Left ventricle myocardium inferior (tissue), 1 donor: ENCODE results near the gene PCYT2. TPM values are rescaled to one million over a fixed set of nuclear protein-coding genes. Genes with fewer than 3 reads are reported as not detected.

Experiments used
- DNase-seq: peaks from one replicate; pipeline ENCODE4 v3.0.0-alpha.2; 2020
- H3K27ac ChIP-seq: fragments of 200-600 bp; replicated peaks from 2 replicates; pipeline ENCODE4 v1.8.0; 2021
- H3K27me3 ChIP-seq: fragments of 200-600 bp; 2 replicates; pipeline ENCODE4 v1.8.0; 2021; ENCODE audit warnings: low read depth
- H3K36me3 ChIP-seq: fragments of 200-600 bp; 2 replicates; pipeline ENCODE4 v1.8.0; 2021
- H3K4me1 ChIP-seq: fragments of 200-600 bp; 2 replicates; pipeline ENCODE4 v1.8.0; 2021
- H3K4me3 ChIP-seq: fragments of 200-600 bp; 2 replicates; pipeline ENCODE4 v1.8.0; 2021; ENCODE audit warnings: mild to moderate bottlenecking, moderate library complexity
- H3K9me3 ChIP-seq: fragments of 200-600 bp; replicated peaks from 2 replicates; pipeline ENCODE4 v1.8.0; 2021
- intact Hi-C: fragments of 100-400 bp; cut with micrococcal nuclease; formaldehyde crosslinking; loops from one replicate; pipeline ENCODE4 v1.11.0; 2022
- total RNA-seq: library from RNA; stranded (reverse); fragmentation: NEBNext Ultra II Directional; extraction: Animal tissue kit (Norgen Biotek cat#: 25700); gene quantifications from one replicate; pipeline ENCODE4 v1.2.1, GENCODE V29; 2021
- TF ChIP-seq, protein P1 (sequence below): fragments of 200-600 bp; IDR thresholded peaks from 2 replicates; pipeline ENCODE4 v1.8.0; 2021; ENCODE audit warnings: antibody characterized with exemption, mild to moderate bottlenecking, borderline replicate concordance
- donor health status: DM: no; HTN: yes; CAD: no; lungs with severe emphysema.

Gene PCYT2
- total RNA-seq, 1 donor from 2014 or later = 48.1 TPM

DNA sequence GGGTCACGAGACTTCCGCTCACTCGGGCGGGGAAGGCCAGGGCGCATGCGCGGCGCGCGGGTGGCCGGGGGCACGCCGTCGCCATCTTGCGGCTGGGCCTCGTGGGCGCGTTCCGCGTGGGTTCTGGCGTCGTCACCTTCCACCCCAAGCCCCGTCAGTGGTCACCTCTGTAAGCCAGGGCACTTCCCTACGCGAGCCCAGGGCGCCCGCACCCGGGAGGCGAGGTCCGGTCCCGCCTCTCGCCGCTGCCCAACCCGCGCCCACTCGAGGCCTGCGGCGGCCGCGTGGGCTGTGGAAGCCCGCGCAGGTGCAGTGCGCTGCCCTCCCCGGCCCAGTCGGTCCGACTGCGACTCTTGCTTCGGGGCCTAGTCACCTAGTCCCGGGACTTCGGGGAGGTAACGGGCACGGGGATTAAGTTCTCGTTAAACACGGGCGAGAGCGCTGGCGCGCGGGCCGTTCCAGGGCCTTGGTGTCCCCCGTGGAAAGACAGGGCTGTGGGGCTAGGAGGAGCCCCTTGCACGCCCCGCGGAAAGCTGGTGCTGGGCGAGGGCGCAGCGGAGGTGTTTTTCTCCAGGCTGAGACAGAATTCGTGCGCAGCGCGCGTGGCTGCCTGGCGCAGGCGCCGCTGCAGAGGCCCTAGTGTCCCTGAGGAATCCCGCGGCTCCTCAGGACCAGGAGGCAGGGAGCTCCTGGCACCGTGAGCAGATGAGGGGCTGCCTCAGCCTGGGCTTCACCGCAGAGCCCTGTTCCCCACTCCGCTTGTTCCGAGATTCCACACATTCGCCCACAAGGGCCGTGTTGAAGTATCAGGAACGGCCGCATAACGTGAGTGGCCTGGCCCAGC lies 39.6 kb downstream of the PCYT2 start:
- Histone ChIP-seq H3K27me3 (no peaks in the 10 kb centered on the region), H3K4me3 (peak overlapping the region; percentile 85), H3K4me1 (peaks cover 61% of the 10 kb centered on the region), H3K27ac (peak overlapping the region; percentile 99), H3K9me3 (no peaks in the 10 kb centered on the region), H3K36me3 (peaks cover 26% of the 10 kb centered on the region)
- TF ChIP-seq, protein P1, sequence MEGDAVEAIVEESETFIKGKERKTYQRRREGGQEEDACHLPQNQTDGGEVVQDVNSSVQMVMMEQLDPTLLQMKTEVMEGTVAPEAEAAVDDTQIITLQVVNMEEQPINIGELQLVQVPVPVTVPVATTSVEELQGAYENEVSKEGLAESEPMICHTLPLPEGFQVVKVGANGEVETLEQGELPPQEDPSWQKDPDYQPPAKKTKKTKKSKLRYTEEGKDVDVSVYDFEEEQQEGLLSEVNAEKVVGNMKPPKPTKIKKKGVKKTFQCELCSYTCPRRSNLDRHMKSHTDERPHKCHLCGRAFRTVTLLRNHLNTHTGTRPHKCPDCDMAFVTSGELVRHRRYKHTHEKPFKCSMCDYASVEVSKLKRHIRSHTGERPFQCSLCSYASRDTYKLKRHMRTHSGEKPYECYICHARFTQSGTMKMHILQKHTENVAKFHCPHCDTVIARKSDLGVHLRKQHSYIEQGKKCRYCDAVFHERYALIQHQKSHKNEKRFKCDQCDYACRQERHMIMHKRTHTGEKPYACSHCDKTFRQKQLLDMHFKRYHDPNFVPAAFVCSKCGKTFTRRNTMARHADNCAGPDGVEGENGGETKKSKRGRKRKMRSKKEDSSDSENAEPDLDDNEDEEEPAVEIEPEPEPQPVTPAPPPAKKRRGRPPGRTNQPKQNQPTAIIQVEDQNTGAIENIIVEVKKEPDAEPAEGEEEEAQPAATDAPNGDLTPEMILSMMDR = peak; percentile 45
- intact Hi-C loops = no loop called here
- DNase-seq = peak; percentile 95

DNA sequence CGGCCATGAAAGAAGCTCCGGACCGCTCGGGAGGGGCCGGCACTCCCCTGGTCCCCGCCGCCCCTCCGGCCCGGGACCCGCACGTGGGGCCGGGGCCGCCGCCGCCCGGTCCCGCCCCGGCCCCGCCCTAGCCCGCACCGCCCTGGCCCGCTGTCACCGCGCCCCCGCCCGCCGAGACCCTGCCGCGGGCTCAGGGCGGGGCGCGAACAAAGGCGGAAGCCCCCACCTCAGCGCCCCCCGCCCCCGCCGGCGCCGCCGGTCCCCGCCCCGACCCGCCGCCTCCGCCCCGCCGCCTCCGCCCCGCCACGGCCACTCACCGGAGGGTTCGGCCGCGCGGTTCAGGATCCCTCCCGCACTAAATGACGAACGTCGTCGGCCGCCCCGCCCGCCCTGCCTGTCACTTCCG lies 40.2 kb downstream of the PCYT2 start, which contains the start of gene ARHGDIA:
ARHGDIA (minus strand) TSS at position 357 of the 406 bp plus-strand sequence. CDS start 1,407 bp downstream, outside the sequence.
- TF ChIP-seq, protein P1 = no peak
- Histone ChIP-seq H3K27ac (peak within 1 kb of the TSS; percentile 99), H3K4me3 (peak within 1 kb of the TSS; percentile 85), H3K36me3 (peaks cover 26% of the 10 kb centered on the region), H3K4me1 (peaks cover 67% of the 10 kb centered on the region), H3K9me3 (no peaks in the 10 kb centered on the region), H3K27me3 (no peaks in the 10 kb centered on the region)
- no peak for DNase-seq
- intact Hi-C loops = no loop called here

DNA sequence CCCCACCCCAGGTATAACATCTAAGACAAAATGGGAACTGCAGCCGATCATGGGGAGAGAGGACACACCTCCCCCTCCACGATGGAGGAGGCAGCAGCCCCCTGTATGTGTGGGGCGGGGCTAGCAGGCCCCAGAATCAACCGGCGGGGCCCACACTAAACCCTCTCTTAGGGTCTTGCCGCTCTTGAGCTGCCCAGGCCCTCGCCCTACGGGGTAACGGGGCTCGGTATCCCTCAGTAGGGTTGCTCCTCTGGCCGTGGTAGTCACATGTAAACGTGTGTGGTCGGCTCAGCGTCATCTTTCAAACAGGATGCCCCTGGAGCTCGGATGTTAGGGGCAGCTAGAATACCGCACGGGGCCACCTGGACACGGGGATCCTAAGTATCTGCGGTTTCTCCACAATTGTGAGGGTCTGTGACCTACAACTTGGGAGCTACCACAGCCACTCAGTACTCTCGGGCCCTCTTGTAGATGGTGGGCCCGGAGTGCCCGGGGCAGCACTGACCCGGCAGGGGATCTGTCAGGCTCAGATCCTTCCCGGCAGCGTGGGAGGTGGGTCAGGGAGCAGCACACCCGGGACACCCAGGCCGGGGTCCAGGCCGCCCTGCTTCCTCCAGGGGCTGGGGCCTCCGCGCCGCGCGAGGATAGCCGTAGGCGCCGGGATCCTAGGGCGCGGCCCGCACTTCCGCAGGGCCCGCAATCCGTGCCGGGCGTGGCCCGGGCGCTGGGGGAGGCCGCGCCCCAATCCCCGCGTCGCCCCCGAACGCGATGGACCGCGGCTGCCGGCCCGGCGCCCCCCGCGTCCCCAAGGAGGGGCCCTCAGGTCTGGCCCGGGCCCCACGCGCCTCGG lies 40.8 kb downstream of the PCYT2 start:
- peaks cover 74% of the 10 kb centered on the region for H3K4me1 ChIP-seq
- peak overlapping the region; percentile 99 for H3K27ac ChIP-seq
- H3K4me3 ChIP-seq = peak overlapping the region; percentile 85
- TF ChIP-seq, protein P1 = no peak
- intact Hi-C loops = no loop called here
- no peaks in the 10 kb centered on the region for H3K27me3 ChIP-seq
- no peak for DNase-seq
- peaks cover 30% of the 10 kb centered on the region for H3K36me3 ChIP-seq
- H3K9me3 ChIP-seq = no peaks in the 10 kb centered on the region

DNA sequence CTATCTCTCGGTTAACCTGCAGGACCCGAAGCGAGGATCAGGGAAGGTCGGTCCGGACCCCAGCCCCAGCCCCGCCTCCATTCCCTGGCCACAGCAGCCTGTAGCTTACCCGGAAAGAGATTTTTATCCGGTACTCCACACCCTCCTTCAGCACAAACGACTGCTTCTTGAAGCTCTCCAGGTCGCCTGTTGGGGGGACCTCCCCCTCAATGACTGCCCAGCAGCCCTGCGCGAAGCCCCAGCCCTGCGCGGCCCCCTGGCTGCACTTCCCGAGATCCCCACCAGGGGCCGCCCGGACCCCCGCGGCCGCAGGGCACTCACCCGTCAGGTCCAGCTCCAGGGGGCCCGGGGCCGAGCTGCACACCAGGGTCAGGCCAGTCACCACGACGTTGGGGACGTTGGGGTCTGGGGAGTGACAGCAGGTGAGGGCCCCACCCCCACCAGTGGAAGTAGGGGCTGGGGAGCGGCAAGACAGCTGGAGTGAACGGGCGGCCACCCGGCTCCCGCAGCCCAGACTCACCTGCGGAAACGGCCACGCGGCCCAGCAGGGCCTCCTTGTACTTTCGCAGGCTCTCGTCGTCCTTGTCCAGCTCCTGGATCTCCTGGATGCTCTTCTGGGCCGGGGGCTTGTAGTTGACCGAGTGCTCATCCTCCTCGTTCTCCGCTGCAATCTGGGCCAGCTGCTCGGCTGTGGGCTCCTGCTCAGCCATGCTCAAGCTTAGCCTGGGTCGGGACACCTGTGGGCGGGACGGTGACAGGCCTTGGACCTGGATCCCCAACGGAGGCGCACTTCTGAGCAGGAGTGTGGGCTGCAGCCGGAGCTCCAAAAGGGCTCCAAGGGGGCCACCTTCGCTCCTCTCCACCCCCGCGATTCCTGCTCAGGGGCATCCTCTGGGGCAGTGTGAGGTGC lies 41.7 kb downstream of the PCYT2 start:
- intact Hi-C loops = no loop called here
- Histone ChIP-seq H3K27me3 (no peaks in the 10 kb centered on the region), H3K36me3 (peaks cover 31% of the 10 kb centered on the region), H3K4me1 (peaks cover 75% of the 10 kb centered on the region), H3K27ac (peak overlapping the region; percentile 99), H3K9me3 (no peaks in the 10 kb centered on the region), H3K4me3 (peak overlapping the region; percentile 85)
- TF ChIP-seq, protein P1 = peak; percentile 90
- DNase-seq = no peak
